ENCODE data around the gene HIGD2B.
"Not testable (repeated sequence)": the region's sequence is repeated elsewhere in the genome, so short reads cannot be mapped to it uniquely, and the experiment has no call there.

The HIGD2B gene

GRCh38 chr15:72676838-72677237 is 9.1 kb downstream of the HIGD2B start:
- no peak for DNase-seq (ENCODE audit: low read depth)

- no peak for DNase-seq (ENCODE audit: low read depth)
These were observed 14.5 kb downstream of the HIGD2B start for GRCh38 chr15:72671525-72671924.

GRCh38 chr15:72670656-72671352 is 15.2 kb downstream of the HIGD2B start:
- DNase-seq (ENCODE audit: low read depth) = not testable (repeated sequence)

GRCh38 chr15:72669803-72670202 is 16.2 kb downstream of the HIGD2B start:
- not testable (repeated sequence) for DNase-seq (ENCODE audit: low read depth)

GRCh38 chr15:72665706-72666105 is 20.3 kb downstream of the HIGD2B start:
- DNase-seq (ENCODE audit: low read depth) = not testable (repeated sequence)

GRCh38 chr15:72663931-72664330 is 22.1 kb downstream of the HIGD2B start:
- not testable (repeated sequence) for DNase-seq (ENCODE audit: low read depth)

- not testable (repeated sequence) for DNase-seq (ENCODE audit: low read depth)
These were observed 24.9 kb downstream of the HIGD2B start for GRCh38 chr15:72661081-72661480.

- not testable (repeated sequence) for DNase-seq (ENCODE audit: low read depth)
These were observed 30.0 kb downstream of the HIGD2B start for GRCh38 chr15:72656014-72656413.

GRCh38 chr15:72654397-72654796 is 31.6 kb downstream of the HIGD2B start, which contains the start of gene GOLGA6B:
GOLGA6B (plus strand) TSS chr15:72654697; CDS start chr15:72654738, 41 bp downstream.
- DNase-seq (ENCODE audit: low read depth) = not testable (repeated sequence)

- not testable (repeated sequence) for DNase-seq (ENCODE audit: low read depth)
These were observed 37.2 kb downstream of the HIGD2B start for GRCh38 chr15:72648631-72649253.

GRCh38 chr15:72642271-72642670 is 43.7 kb downstream of the HIGD2B start:
- DNase-seq (ENCODE audit: low read depth) = not testable (repeated sequence)

GRCh38 chr15:72639759-72640483 is 46.1 kb downstream of the HIGD2B start:
- DNase-seq (ENCODE audit: low read depth) = not testable (repeated sequence)

GRCh38 chr15:72636519-72637282 is 49.3 kb downstream of the HIGD2B start:
- peak; percentile 33 for DNase-seq (ENCODE audit: low read depth)

GRCh38 chr15:72629068-72629570 is 56.9 kb downstream of the HIGD2B start:
- DNase-seq (ENCODE audit: low read depth) = not testable (repeated sequence)

GRCh38 chr15:72628249-72629067 is 57.5 kb downstream of the HIGD2B start:
- DNase-seq (ENCODE audit: low read depth) = not testable (repeated sequence)

- DNase-seq (ENCODE audit: low read depth) = not testable (repeated sequence)
These were observed 59.8 kb downstream of the HIGD2B start for GRCh38 chr15:72626153-72626552.

All from GM04504 (cell line).